ENCODE results near the gene AZIN2.
A peak's percentile ranks its signal among the peaks of the same experiment; 100 is the strongest.
"Not testable (repeated sequence)": the region's sequence is repeated elsewhere in the genome, so short reads cannot be mapped to it uniquely, and the experiment has no call there.

The AZIN2 gene

DNA sequence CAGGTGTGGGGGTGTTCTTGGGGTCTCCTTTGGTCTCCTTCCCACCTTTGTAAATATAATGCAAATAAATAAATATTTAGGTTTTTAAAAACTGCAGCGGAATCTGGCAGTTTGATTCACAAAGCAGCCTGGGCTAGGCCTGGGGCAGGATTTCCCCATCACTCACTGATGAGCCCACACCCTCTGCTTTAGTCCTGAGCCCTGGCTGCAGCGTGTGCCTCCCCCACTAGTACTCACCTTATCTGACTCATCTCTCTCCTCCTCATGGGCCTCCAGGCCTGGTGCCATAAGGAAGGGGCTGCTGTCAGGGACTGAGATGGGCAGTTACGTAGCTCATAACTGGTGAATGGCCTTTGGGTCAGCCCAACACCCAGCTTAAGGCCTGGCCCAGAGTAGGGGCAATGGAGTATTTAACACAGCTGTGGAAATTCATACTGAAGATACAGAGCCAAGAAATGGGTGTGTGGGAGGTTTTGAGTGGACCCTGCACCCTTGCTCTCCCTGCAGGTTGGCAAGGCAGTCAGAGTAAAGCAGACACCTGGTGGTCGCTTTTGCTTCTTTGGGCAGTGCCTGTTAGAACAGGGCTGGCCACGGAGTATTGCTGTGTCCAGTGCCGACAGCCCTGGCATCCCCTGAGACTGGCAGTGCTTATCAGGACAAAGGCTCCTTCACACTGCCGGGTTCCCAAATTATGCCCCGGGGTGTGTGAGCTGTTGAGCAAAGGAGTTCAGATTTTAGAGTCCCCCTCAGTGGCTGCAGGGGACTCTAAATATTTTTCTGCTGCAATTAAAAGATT is 39.7 kb downstream of the AZIN2 start:
- TF ChIP-seq EZH2phosphoT487 (IDR thresholded peaks at IDR 0.05; ENCODE audit: low read depth) = no peak
- TF ChIP-seq, protein P1, sequence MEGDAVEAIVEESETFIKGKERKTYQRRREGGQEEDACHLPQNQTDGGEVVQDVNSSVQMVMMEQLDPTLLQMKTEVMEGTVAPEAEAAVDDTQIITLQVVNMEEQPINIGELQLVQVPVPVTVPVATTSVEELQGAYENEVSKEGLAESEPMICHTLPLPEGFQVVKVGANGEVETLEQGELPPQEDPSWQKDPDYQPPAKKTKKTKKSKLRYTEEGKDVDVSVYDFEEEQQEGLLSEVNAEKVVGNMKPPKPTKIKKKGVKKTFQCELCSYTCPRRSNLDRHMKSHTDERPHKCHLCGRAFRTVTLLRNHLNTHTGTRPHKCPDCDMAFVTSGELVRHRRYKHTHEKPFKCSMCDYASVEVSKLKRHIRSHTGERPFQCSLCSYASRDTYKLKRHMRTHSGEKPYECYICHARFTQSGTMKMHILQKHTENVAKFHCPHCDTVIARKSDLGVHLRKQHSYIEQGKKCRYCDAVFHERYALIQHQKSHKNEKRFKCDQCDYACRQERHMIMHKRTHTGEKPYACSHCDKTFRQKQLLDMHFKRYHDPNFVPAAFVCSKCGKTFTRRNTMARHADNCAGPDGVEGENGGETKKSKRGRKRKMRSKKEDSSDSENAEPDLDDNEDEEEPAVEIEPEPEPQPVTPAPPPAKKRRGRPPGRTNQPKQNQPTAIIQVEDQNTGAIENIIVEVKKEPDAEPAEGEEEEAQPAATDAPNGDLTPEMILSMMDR (IDR thresholded peaks at IDR 0.05; ENCODE audit: low read depth, low read length) = no peak
- Histone ChIP-seq H3K27me3 (ENCODE audit: low read depth, low read length) (no peaks in the 10 kb centered on the region), H2AFZ (ENCODE audit: low read depth, low read length) (peak overlapping the region; percentile 94), H4K20me1 (ENCODE audit: insufficient read depth, low read length) (no peaks in the 10 kb centered on the region), H3K4me3 (ENCODE audit: low read length) (peak overlapping the region; percentile 62), H3K79me2 (ENCODE audit: low read length) (no peaks in the 10 kb centered on the region), H3K4me2 (ENCODE audit: low read length) (peak overlapping the region; percentile 62), H3K9ac (ENCODE audit: low read length) (peak overlapping the region; percentile 49), H3K27ac (ENCODE audit: low read length) (no peak overlapping the region), H3K36me3 (replicated peaks; ENCODE audit: low read depth, low read length) (peaks cover 2% of the 10 kb centered on the region), H3K4me1 (ENCODE audit: low read length) (peaks cover 15% of the 10 kb centered on the region), H3K9me3 (ENCODE audit: insufficient read depth, low read length) (no peaks in the 10 kb centered on the region)

DNA sequence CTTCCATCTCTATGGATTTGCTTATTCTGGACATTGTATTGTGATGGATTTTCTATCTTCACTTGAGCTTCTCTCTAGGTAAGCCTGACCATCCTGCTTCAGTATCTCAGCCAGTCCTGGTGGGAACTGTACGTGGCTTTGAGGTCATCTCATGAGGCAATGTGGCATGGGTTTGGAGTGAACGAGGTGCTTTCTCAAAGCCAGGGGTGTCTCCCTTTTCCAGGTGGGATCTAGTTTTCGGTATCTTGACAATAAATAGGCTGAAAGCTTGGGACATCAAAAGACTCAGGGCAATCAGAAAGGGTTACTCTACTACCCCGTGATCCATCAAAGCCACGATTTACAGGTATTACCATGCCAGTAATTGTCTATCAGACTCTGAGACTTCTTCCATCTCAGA is 40.8 kb downstream of the AZIN2 start:
- peaks cover 21% of the 10 kb centered on the region for H3K4me1 ChIP-seq (ENCODE audit: low read length)
- H3K27ac ChIP-seq (ENCODE audit: low read length) = no peak overlapping the region
- H3K27me3 ChIP-seq (ENCODE audit: low read depth, low read length) = no peaks in the 10 kb centered on the region
- no peaks in the 10 kb centered on the region for H4K20me1 ChIP-seq (ENCODE audit: insufficient read depth, low read length)
- H3K79me2 ChIP-seq (ENCODE audit: low read length) = peaks cover 7% of the 10 kb centered on the region
- H3K4me3 ChIP-seq (ENCODE audit: low read length) = no peak overlapping the region
- no peak overlapping the region for H3K4me2 ChIP-seq (ENCODE audit: low read length)
- H3K36me3 ChIP-seq (replicated peaks; ENCODE audit: low read depth, low read length) = peaks cover 2% of the 10 kb centered on the region
- no peak overlapping the region for H3K9ac ChIP-seq (ENCODE audit: low read length)
- no peak for TF ChIP-seq EZH2phosphoT487 (IDR thresholded peaks at IDR 0.05; ENCODE audit: low read depth)
- TF ChIP-seq, protein P1 (IDR thresholded peaks at IDR 0.05; ENCODE audit: low read depth, low read length) = no peak
- H3K9me3 ChIP-seq (ENCODE audit: insufficient read depth, low read length) = no peaks in the 10 kb centered on the region
- no peak overlapping the region for H2AFZ ChIP-seq (ENCODE audit: low read depth, low read length)

DNA sequence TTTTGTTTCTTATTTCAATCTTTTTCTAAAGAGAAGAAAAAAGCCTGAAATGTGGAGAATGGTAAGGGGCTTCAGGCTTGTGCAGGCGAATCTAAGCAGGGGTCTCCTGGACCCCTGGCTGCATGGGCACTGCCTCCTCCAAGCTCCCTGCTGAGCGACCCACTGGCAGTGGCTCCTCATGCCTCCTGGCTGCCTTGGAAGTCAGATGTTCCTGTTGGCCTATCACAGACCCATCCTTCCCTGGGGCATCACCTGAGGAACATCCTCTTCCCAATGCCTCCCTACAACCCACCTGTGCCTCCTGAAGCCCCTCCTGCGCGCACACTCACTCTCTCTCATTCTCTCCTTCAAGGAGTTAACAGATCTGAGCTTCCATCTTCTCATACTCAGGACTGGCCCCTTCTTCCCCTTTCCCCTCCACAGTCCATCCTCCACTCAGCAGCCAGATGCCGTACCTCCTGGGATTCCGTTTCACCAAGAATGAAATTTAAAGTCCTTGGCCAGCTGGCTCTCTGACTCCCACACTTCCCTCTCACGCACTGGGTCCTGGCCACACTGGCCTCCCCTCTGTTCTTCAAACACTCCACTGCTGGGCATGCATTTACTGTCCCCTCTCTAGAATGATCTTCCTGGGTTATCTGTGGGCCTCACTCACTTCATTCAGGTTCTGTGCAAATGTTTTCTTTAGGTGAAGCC is 41.7 kb downstream of the AZIN2 start:
- no peaks in the 10 kb centered on the region for H4K20me1 ChIP-seq (ENCODE audit: insufficient read depth, low read length)
- H3K9ac ChIP-seq (ENCODE audit: low read length) = no peak overlapping the region
- H3K36me3 ChIP-seq (replicated peaks; ENCODE audit: low read depth, low read length) = peaks cover 2% of the 10 kb centered on the region
- peaks cover 9% of the 10 kb centered on the region for H3K79me2 ChIP-seq (ENCODE audit: low read length)
- H3K4me3 ChIP-seq (ENCODE audit: low read length) = no peak overlapping the region
- peaks cover 21% of the 10 kb centered on the region for H3K4me1 ChIP-seq (ENCODE audit: low read length)
- H3K4me2 ChIP-seq (ENCODE audit: low read length) = no peak overlapping the region
- TF ChIP-seq EZH2phosphoT487 (IDR thresholded peaks at IDR 0.05; ENCODE audit: low read depth) = no peak
- TF ChIP-seq, protein P1 (IDR thresholded peaks at IDR 0.05; ENCODE audit: low read depth, low read length) = no peak
- no peaks in the 10 kb centered on the region for H3K27me3 ChIP-seq (ENCODE audit: low read depth, low read length)
- no peak overlapping the region for H2AFZ ChIP-seq (ENCODE audit: low read depth, low read length)
- no peaks in the 10 kb centered on the region for H3K9me3 ChIP-seq (ENCODE audit: insufficient read depth, low read length)
- H3K27ac ChIP-seq (ENCODE audit: low read length) = no peak overlapping the region

- Histone ChIP-seq H2AFZ (ENCODE audit: low read depth, low read length) (no peak overlapping the region), H3K79me2 (ENCODE audit: low read length) (peaks cover 11% of the 10 kb centered on the region), H3K36me3 (replicated peaks; ENCODE audit: low read depth, low read length) (peaks cover 2% of the 10 kb centered on the region), H4K20me1 (ENCODE audit: insufficient read depth, low read length) (no peaks in the 10 kb centered on the region), H3K27me3 (ENCODE audit: low read depth, low read length) (no peaks in the 10 kb centered on the region), H3K4me3 (ENCODE audit: low read length) (no peak overlapping the region), H3K4me2 (ENCODE audit: low read length) (no peak overlapping the region), H3K9ac (ENCODE audit: low read length) (no peak overlapping the region), H3K4me1 (ENCODE audit: low read length) (peaks cover 23% of the 10 kb centered on the region), H3K27ac (ENCODE audit: low read length) (no peak overlapping the region), H3K9me3 (ENCODE audit: insufficient read depth, low read length) (no peaks in the 10 kb centered on the region)
- TF ChIP-seq EZH2phosphoT487 (IDR thresholded peaks at IDR 0.05; ENCODE audit: low read depth) = no peak
- TF ChIP-seq, protein P1 (IDR thresholded peaks at IDR 0.05; ENCODE audit: low read depth, low read length) = no peak
These were observed 42.3 kb downstream of the AZIN2 start for GRCh38 chr1:33123266-33123665.

DNA sequence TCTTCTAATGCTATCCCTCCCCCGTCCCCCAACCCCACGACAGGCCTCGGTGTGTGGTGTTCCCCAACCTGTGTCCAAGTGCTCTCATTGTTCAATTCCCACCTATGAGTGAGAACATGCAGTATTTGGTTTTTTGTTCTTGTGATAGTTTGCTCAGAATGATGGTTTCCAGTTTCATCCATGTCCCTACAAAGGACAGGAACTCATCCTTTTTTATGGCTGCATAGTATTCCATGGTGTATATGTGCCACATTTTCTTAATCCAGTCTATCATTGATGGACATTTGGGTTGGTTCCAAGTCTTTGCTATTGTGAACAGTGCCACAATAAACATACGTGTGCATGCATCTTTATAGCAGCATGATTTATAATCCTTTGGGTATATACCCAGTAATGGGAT is 43.7 kb downstream of the AZIN2 start:
- H3K9ac ChIP-seq (ENCODE audit: low read length); H3K27ac ChIP-seq (ENCODE audit: low read length); H2AFZ ChIP-seq (ENCODE audit: low read depth, low read length); H3K4me2 ChIP-seq (ENCODE audit: low read length); H4K20me1 ChIP-seq (ENCODE audit: insufficient read depth, low read length); H3K36me3 ChIP-seq (replicated peaks; ENCODE audit: low read depth, low read length); H3K9me3 ChIP-seq (ENCODE audit: insufficient read depth, low read length); H3K4me3 ChIP-seq (ENCODE audit: low read length); H3K27me3 ChIP-seq (ENCODE audit: low read depth, low read length): not testable (repeated sequence)
- H3K79me2 ChIP-seq (ENCODE audit: low read length) = peaks cover 17% of the 10 kb centered on the region
- peaks cover 28% of the 10 kb centered on the region for H3K4me1 ChIP-seq (ENCODE audit: low read length)
